Measurements from ENCODE around the gene KRTAP13-2.

DNA sequence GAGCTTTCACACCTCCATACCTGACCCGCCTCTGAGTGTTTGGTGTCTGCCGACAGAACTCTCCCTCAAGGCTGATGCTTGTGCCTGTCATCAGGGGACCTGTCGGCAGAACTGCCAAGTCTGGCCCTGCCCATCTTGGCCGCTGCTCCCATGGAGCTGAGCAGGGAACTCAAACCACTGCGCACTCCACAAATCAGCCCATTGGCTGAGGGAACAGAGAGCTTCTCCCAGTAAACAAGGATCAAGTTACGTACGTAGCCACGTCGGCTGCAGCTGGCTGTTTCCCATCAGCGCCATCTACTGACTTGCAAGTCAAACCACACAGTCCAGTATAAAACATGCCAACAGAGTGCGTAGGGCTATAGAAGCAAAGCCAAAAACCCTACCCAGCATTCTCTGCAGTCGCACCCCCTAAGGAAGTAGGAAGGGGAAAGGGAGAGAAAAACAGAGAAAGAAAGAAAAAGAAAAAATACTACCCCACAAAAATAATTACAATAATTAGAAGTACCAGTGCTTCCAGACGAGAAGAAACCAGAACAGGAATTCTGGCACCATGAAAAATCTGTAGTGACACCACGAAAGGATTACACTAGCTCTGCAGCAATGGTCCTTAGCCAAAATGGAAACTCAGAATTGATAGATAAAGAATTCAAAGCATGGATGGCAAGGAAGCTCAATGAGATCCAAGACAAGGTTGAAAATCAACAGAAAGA, 36.9 kb upstream of the KRTAP13-2 start:
- TF ChIP-seq, protein P1, sequence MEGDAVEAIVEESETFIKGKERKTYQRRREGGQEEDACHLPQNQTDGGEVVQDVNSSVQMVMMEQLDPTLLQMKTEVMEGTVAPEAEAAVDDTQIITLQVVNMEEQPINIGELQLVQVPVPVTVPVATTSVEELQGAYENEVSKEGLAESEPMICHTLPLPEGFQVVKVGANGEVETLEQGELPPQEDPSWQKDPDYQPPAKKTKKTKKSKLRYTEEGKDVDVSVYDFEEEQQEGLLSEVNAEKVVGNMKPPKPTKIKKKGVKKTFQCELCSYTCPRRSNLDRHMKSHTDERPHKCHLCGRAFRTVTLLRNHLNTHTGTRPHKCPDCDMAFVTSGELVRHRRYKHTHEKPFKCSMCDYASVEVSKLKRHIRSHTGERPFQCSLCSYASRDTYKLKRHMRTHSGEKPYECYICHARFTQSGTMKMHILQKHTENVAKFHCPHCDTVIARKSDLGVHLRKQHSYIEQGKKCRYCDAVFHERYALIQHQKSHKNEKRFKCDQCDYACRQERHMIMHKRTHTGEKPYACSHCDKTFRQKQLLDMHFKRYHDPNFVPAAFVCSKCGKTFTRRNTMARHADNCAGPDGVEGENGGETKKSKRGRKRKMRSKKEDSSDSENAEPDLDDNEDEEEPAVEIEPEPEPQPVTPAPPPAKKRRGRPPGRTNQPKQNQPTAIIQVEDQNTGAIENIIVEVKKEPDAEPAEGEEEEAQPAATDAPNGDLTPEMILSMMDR (IDR thresholded peaks at IDR 0.05; ENCODE audit: poor library complexity, severe bottlenecking): no peak
- TF ChIP-seq POLR2AphosphoS5 (IDR thresholded peaks at IDR 0.05): no peak
- no peak for TF ChIP-seq EP300 (conservative IDR thresholded peaks at IDR 0.05; ENCODE audit: poor library complexity, severe bottlenecking)
- TF ChIP-seq TAF1 (IDR thresholded peaks at IDR 0.05; ENCODE audit: low read depth): no peak
- no peak for TF ChIP-seq RAD21 (conservative IDR thresholded peaks at IDR 0.05)
- TF ChIP-seq MXI1 (conservative IDR thresholded peaks at IDR 0.05; ENCODE audit: poor library complexity, severe bottlenecking): no peak
- TF ChIP-seq SMC3 (conservative IDR thresholded peaks at IDR 0.05; ENCODE audit: poor library complexity): no peak
